Measurements from ENCODE around the gene HAPLN3. TPM values are rescaled to one million over a fixed set of nuclear protein-coding genes. Genes with fewer than 3 reads are reported as not detected.
A peak's percentile ranks its signal among the peaks of the same experiment; 100 is the strongest.
"Not testable (repeated sequence)": the region's sequence is repeated elsewhere in the genome, so short reads cannot be mapped to it uniquely, and the experiment has no call there.

HAPLN3 gene
- 10 to 100 TPM; 37.3 to 49.1 TPM for total RNA-seq

DNA sequence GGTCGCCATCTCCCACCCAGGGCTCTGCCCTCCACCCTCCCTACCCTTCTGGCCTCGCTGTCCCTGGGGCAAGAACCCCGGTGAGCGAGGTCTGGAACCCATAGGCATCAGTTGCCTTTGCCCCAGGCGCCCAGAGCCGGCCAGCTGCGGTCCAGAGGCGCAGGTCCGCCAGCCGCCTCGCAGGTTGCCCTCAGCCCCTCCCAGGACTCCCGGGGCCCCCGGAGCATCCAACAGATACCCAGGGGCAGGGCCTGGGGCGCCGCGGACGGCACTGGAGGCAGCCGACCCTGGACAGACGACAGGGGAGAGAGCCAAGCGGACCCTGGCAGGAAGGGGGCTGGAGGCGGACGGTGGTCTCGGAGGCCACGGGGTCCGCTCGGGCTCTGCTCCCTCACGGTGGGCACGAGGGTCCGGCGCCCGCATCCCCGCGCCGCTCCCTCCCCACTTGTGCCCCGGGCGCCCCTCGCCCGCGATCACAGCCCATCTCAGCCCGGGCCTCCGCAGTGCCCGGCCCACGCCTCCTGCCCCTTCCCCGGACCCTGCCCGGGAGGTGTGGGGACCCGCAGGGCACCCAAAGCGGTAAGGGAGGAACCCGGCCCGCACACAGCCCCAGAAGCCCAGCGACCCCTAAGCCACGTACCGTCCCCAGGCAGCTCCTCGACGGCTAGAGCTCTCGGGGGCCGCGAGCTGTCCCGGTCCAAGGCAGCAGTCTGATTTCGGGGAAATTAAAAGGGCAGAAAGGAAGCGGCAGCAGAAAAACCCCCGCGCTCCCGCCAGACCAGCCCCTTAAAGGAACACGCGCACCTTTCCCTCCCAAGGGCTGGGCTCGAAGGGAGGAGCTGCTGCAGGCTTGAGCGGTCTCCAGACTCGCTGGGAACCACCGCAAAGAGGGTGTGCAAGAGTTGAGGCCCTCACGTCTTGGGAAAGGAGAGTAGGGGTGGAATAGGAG is at the start of gene HAPLN3:
TSS of gene HAPLN3 (minus strand) at position 726 of the 949 bp plus-strand sequence. CDS start 8,246 bp downstream, outside the sequence.
- ATAC-seq: peak; percentile 48
- Mint-ChIP-seq H3K4me3 (peak within 1 kb of the TSS; percentile 71), H3K9me3 (ENCODE audit: low read depth) (no peaks in the 10 kb centered on the region), H3K27me3 (no peaks in the 10 kb centered on the region), H3K36me3 (no peaks in the 10 kb centered on the region), H3K4me1 (peaks cover 28% of the 10 kb centered on the region), H3K27ac (peak within 1 kb of the TSS; percentile 77)
- CTCF ChIA-PET: interaction anchor here (0.8 to 6.5 kb wide), 9 partner anchors 9 to 282 kb away, joined by 3 to 59 read pairs (median 4); no protein-coding TSS in a partner anchor
- peak; percentile 74 for DNase-seq

DNA sequence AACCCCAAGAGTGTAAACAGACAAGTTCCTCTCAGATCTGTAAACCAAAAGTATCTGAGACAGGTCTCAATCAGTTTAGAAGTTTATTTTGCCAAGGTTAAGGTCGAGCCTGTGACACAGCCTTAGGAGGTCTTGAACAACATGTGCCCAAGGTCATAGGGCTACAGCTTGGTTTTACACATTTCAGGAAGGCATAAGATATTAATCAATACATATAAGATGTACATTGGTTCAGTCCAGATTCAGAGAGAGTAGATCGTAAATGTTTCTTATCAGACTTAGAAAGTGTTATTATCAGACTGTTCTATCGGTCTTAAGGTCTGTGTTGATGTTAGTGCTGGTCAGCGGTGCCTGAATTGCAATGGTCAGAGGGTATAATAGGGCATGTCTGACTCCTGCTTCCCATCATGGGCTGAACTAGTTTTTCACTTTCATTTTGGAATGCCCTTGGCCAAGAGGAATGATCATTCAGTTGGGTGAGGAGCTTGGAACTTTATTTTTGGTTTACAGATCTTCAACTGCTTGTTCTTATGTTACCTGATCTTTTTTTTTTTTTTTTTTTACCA is 44.8 kb upstream of the HAPLN3 start:
- DNase-seq (no peak), ATAC-seq (no peak)
- CTCF ChIA-PET: interaction anchor here (0.6 to 1.6 kb wide), 2 partner anchors 45 to 238 kb away, joined by 3 to 5 read pairs; partner anchors contain the start of gene HAPLN3
- Mint-ChIP-seq H3K4me3 (no peak overlapping the region), H3K4me1 (no peaks in the 10 kb centered on the region), H3K27me3 (peaks cover 11% of the 10 kb centered on the region), H3K27ac (no peak overlapping the region), H3K36me3 (no peaks in the 10 kb centered on the region), H3K9me3 (ENCODE audit: low read depth) (no peaks in the 10 kb centered on the region)

GRCh38 chr15:88939486-88939806 is 44.1 kb upstream of the HAPLN3 start:
- no peak overlapping the region for H3K27ac Mint-ChIP-seq
- DNase-seq (no peak), ATAC-seq (no peak)
- H3K4me3 Mint-ChIP-seq: no peak overlapping the region
- peaks cover 15% of the 10 kb centered on the region for H3K27me3 Mint-ChIP-seq
- H3K4me1 Mint-ChIP-seq: no peaks in the 10 kb centered on the region
- CTCF ChIA-PET: interaction anchor here (0.6 to 1.6 kb wide), 2 partner anchors 44 to 238 kb away, joined by 3 to 5 read pairs; partner anchors contain the start of gene HAPLN3
- H3K36me3 Mint-ChIP-seq: no peaks in the 10 kb centered on the region
- H3K9me3 Mint-ChIP-seq (ENCODE audit: low read depth): no peaks in the 10 kb centered on the region

GRCh38 chr15:88938802-88939485 is 43.6 kb upstream of the HAPLN3 start:
- no peaks in the 10 kb centered on the region for H3K36me3 Mint-ChIP-seq
- no peak overlapping the region for H3K4me3 Mint-ChIP-seq
- CTCF ChIA-PET: interaction anchor here (1.6 kb wide), 1 partner anchor 239 kb away, joined by 5 read pairs; no protein-coding TSS in a partner anchor
- ATAC-seq (no peak), DNase-seq (no peak)
- no peak overlapping the region for H3K27ac Mint-ChIP-seq
- no peaks in the 10 kb centered on the region for H3K4me1 Mint-ChIP-seq
- H3K27me3 Mint-ChIP-seq: peaks cover 15% of the 10 kb centered on the region
- H3K9me3 Mint-ChIP-seq (ENCODE audit: low read depth): no peaks in the 10 kb centered on the region

- H3K4me3 Mint-ChIP-seq; H3K4me1 Mint-ChIP-seq; H3K9me3 Mint-ChIP-seq (ENCODE audit: low read depth); H3K36me3 Mint-ChIP-seq; H3K27ac Mint-ChIP-seq; DNase-seq; ATAC-seq: not testable (repeated sequence)
- H3K27me3 Mint-ChIP-seq: peaks cover 32% of the 10 kb centered on the region
- CTCF ChIA-PET: interaction anchor here (1.6 kb wide), 1 partner anchor 29 kb away, joined by 5 read pairs; no protein-coding TSS in a partner anchor
Measured at GRCh38 chr15:88934449-88934848, 39.1 kb upstream of the HAPLN3 start.

GRCh38 chr15:88932875-88933330 is 37.6 kb upstream of the HAPLN3 start:
- H3K27ac Mint-ChIP-seq: no peak overlapping the region
- DNase-seq (no peak), ATAC-seq (no peak)
- CTCF ChIA-PET: interaction anchor here (1.6 kb wide), 1 partner anchor 28 kb away, joined by 5 read pairs; no protein-coding TSS in a partner anchor
- no peaks in the 10 kb centered on the region for H3K36me3 Mint-ChIP-seq
- peaks cover 2% of the 10 kb centered on the region for H3K9me3 Mint-ChIP-seq (ENCODE audit: low read depth)
- H3K4me1 Mint-ChIP-seq: no peaks in the 10 kb centered on the region
- no peak overlapping the region for H3K4me3 Mint-ChIP-seq
- H3K27me3 Mint-ChIP-seq: peaks cover 36% of the 10 kb centered on the region

- no peak for ATAC-seq
- CTCF ChIA-PET: no interaction called here
- H3K4me3 Mint-ChIP-seq: no peak overlapping the region
- peaks cover 36% of the 10 kb centered on the region for H3K27me3 Mint-ChIP-seq
- no peak for DNase-seq
- no peak overlapping the region for H3K27ac Mint-ChIP-seq
- no peaks in the 10 kb centered on the region for H3K4me1 Mint-ChIP-seq
- peaks cover 2% of the 10 kb centered on the region for H3K9me3 Mint-ChIP-seq (ENCODE audit: low read depth)
- no peaks in the 10 kb centered on the region for H3K36me3 Mint-ChIP-seq
Measured at GRCh38 chr15:88932271-88932874, 37.0 kb upstream of the HAPLN3 start.

DNA sequence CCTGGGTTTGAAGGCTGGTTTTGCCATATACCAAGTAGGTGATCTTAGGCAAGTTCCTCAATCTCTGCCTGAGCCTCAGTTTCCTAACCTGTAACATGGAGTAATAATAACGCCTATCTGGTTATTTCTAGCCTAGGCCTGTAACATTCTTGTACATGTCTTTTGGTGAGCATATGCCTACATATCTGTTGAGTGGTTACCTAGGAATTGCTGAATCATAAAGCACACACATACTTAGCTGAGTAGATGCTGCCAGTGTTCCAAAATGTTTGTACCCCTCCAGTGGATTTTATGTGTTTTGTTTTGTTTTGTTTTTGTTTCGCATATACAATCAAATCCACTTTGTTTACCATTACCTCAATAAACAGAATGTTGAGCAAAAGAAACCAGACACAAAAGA is 35.2 kb upstream of the HAPLN3 start:
- Mint-ChIP-seq H3K4me3 (no peak overlapping the region), H3K4me1 (no peaks in the 10 kb centered on the region), H3K27me3 (peaks cover 35% of the 10 kb centered on the region), H3K27ac (no peak overlapping the region), H3K9me3 (ENCODE audit: low read depth) (peaks cover 2% of the 10 kb centered on the region), H3K36me3 (peaks cover 3% of the 10 kb centered on the region)
- DNase-seq: no peak
- CTCF ChIA-PET: no interaction called here
- no peak for ATAC-seq

- DNase-seq; CTCF ChIA-PET; H3K27ac Mint-ChIP-seq; H3K36me3 Mint-ChIP-seq; H3K9me3 Mint-ChIP-seq (ENCODE audit: low read depth); ATAC-seq; H3K4me3 Mint-ChIP-seq; H3K4me1 Mint-ChIP-seq: not testable (repeated sequence)
- H3K27me3 Mint-ChIP-seq: peaks cover 31% of the 10 kb centered on the region
Measured at GRCh38 chr15:88929358-88930098, 34.2 kb upstream of the HAPLN3 start.

GRCh38 chr15:88928192-88928591 is 32.8 kb upstream of the HAPLN3 start:
- peaks cover 34% of the 10 kb centered on the region for H3K27me3 Mint-ChIP-seq
- H3K36me3 Mint-ChIP-seq; CTCF ChIA-PET; H3K27ac Mint-ChIP-seq; H3K4me1 Mint-ChIP-seq; DNase-seq; H3K4me3 Mint-ChIP-seq; H3K9me3 Mint-ChIP-seq (ENCODE audit: low read depth); ATAC-seq: not testable (repeated sequence)

DNA sequence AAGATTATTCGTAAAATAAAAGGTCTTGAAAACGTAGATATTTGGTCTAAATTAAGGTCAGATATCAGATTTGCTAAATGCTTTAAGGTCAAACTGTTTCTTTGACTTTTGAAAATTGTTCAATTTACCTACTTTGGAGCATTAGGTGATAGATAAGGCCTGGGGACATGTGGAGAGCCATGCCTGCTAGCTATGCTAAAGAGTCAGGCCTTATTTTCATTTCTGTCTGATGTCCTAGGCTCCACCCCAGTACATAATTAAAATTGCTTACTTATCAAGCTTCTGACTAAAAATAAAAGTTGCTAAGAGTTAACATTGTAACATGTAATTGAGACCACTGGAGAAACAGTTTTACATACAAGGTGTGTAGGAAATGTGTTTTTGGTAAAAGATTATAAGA is 30.3 kb upstream of the HAPLN3 start:
- H3K27ac Mint-ChIP-seq, ATAC-seq: not testable (repeated sequence)

GRCh38 chr15:88920892-88921435 is 25.6 kb upstream of the HAPLN3 start:
- H3K4me3 Mint-ChIP-seq; H3K36me3 Mint-ChIP-seq; H3K9me3 Mint-ChIP-seq (ENCODE audit: low read depth): not testable (repeated sequence)
- CTCF ChIA-PET: interaction anchor here (0.6 to 2.1 kb wide), 4 partner anchors 17 to 565 kb away, joined by 3 to 22 read pairs (median 4); no protein-coding TSS in a partner anchor
- H3K4me1 Mint-ChIP-seq: peaks cover 35% of the 10 kb centered on the region
- peak overlapping the region; percentile 51 for H3K27ac Mint-ChIP-seq
- peak; percentile 85 for ATAC-seq
- DNase-seq: peak; percentile 73
- peaks cover 18% of the 10 kb centered on the region for H3K27me3 Mint-ChIP-seq

More for the DNA sequence above, 30.3 kb upstream of the HAPLN3 start:
- peaks cover 29% of the 10 kb centered on the region for H3K27me3 Mint-ChIP-seq
- CTCF ChIA-PET: interaction anchor here (1.7 kb wide), 1 partner anchor 21 kb away, joined by 5 read pairs; no protein-coding TSS in a partner anchor
- H3K4me1 Mint-ChIP-seq; H3K36me3 Mint-ChIP-seq; H3K9me3 Mint-ChIP-seq (ENCODE audit: low read depth); H3K4me3 Mint-ChIP-seq; DNase-seq: not testable (repeated sequence)
